Lung microvascular endothelial cell (primary cell): ENCODE results near the gene FLT1. TPM values are rescaled to one million over a fixed set of nuclear protein-coding genes. Genes with fewer than 3 reads are reported as not detected.

Experiments
- DNase-seq, 2 donors: peaks; one replicate each; pipeline versions ENCODE4 v3.0.0 to v3.0.0-alpha.2; 2010; ENCODE audit warnings: low read depth in 2 of 2
- total RNA-seq: library from RNA; depleted of rRNA; stranded (reverse); fragments of >200 nt; gene quantifications from 2 replicates; pipeline ENCODE4 v1.2.1, GENCODE V29; 2014

The FLT1 gene
- total RNA-seq, 1 donor from 2014 or later, result 3.4 TPM

DNA sequence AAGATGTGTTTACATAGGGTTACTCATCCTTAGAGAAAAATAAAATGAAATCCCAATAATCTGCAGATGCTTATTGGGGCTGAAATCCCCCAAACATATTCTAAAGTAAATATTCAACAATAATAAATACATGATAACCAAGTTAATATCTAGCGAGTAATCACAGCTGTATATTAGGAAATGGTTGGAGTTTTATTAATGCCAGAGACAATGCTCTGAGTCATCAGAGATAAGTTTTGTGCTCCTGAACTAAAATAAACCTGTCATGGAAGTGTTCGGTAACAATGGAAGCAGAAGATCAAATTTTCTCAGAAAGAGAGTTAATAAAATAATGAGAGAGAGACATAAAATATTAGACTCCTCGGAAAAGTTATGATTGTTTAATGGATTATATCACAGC is 31.4 kb downstream of the FLT1 start:
- DNase-seq, result peak; percentile 57 to 77

GRCh38 chr13:28459911-28460310 is 35.0 kb downstream of the FLT1 start:
- DNase-seq, result no peak

DNA sequence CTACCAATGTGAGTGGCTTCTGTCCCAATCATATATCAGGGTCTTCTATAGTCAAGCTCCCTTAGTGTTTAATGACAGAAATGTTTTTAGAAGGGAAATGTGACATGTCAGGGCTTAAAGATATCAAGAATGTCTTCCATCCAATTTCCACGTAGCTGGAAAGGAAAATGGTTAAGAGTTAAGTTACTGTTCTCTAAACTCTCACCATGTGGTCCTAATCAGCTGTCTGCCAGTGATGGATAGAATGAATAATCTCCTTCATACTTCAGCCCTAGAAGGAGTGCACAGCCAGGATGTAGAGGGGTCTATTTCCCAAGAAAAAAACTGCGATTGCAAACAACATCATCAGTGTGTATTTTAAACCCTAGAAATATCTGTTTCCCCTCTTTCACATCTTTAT is 36.3 kb downstream of the FLT1 start:
- no peak for DNase-seq

DNA sequence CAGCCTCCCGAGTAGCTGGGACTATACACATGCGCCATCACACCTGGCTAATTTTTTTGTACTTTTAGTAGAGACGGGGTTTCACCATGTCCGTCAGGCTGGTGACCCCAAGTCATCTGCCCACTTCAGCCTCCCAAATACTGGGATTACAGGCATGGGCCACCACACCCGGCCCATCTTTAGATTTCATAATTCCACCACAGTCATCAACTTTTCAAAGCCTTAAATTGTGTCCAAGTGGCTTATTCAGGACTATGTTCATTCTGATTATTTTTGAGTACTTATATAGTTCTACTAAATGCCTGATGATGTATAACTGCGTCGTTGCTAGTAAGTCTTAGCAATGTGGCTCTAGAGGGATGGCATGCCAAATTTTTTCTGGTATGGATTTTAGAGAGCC is 36.9 kb downstream of the FLT1 start:
- no peak for DNase-seq

GRCh38 chr13:28457521-28457920 is 37.4 kb downstream of the FLT1 start:
- DNase-seq, result no peak

- no peak for DNase-seq
Observed at GRCh38 chr13:28455580-28456194, 39.2 kb downstream of the FLT1 start.

GRCh38 chr13:28452755-28453154 is 42.2 kb downstream of the FLT1 start:
- no peak for DNase-seq

- peak; percentile 41 to 97 for DNase-seq
Observed at GRCh38 chr13:28451482-28452217, 43.3 kb downstream of the FLT1 start.

- peak; percentile 38 to 43 for DNase-seq
Observed at GRCh38 chr13:28449826-28450773, 44.8 kb downstream of the FLT1 start.

DNA sequence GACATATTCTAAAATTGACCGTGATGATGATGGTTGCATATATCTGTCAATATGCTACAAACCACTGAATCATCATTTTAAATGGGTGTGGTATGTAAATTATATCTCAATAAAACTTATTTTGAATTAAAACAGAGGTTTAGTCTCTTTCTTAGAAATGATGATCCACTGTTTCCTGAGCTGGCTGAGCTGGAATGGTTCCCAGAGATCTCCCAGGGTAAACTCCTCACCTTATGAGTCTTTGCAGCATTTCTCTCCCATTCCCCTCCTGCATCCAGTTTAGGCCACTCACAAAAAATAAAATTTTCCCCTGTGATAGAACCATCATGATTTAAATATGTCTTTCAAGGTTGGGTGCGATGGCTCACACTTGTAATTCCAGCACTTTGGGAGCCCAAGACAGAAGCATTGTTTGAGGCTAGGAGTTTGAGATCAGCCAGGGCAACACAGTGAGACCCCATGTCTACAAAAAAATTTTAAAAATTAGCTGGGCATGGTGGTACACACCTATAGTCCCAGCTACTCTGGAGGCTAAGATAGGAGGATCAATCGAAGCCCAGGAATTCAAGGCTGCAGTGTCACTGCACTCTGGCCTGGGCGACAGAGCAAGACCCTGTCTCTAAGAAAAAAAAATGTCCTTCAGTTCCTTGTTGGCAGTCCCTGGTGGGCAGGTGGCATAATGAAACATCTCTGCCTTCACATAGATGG is 46.1 kb downstream of the FLT1 start:
- DNase-seq, result no peak

DNA sequence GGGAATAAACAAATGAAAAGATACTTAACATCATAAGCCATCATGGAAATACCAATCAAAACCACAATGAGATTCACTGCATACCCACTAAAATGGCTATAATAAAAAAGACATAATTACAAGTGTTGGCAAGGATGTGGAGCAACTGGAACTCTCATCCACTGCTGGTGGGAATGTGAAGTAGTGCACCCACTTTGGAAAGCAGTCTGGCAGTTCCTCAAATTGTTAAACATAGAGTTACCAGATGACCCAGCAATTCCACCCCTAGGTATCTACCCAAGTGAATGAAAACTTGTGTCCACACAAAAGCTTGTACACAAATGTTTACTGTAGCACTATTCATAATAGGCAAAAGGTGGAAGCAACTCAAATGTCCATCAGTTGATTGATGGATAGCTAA is 46.9 kb downstream of the FLT1 start:
- DNase-seq, result no peak

DNA sequence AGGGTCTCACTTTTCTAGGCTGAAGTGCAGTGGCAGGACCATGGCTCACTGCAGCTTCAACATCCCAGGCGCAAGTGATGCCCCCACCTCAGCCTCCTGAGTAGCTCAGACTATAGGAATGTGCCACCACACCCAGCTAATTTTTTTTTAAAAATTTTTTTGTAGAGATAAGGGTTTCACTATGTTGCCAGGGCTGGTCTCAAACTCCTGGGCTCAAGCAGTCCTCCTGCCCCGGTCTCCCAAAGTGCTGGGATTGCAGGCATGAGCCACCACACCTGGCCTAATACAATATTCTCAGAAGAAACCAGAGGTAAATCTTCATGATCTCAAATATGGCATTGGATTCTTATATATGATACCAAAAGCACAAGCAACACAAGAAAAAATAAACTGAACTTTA is 47.7 kb downstream of the FLT1 start:
- DNase-seq, result no peak

DNA sequence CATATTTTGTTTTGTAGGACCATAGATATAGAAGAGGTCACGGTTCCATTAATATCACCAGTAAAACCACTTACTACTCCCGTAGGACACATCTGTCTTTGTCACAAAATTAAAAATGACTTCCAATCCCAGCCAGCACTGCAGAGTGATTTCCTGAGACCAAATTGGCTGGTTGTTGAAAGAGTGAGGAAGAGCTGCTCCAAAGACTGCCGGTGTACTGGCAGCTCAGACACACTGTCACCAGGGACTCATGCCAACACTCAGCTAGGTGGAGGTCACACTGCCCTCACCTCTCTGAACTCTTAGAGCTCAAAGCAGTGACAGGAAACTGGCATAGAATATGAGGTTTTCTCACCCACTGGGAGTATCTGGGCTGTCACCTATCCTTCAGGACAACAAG is 52.1 kb downstream of the FLT1 start:
- peak; percentile 20 to 39 for DNase-seq

- DNase-seq, result no peak
Observed at GRCh38 chr13:28441529-28441928, 53.4 kb downstream of the FLT1 start.

DNA sequence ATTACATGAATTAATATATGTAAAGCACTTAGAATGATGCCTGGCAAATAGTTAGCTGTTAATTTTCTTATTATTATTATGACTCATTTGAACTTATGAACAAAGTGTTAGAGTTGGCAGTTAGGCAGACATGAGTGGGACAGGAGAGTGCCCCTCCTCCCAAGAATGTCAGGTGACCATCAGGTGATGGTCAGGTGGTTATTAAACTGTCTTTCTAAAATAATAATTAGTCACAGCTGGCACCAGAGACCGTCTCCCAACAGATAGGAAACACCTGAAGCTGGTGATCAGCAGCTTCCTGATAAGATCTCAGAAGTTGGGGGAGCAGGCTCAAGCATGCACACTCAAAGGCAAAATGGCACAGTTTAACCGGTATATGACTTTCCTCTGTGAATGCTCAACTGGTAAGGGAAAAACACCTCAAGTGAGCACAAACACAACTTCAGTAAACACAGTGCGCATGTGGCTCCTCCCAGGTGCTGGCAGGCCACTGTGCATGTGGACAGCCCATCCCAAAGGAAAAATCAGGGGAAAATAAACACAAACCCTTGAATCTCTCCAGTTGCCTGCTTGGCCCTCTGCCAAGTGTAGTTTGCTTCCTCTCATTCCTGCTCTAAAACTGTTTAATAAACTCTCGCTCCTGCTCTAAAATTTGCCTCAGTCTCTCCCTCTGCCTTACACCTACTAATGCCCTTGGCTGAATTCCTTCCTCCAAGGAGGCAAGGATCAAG is 54.0 kb downstream of the FLT1 start:
- DNase-seq, result peak; percentile 24 to 52

- DNase-seq, result no peak
Observed at GRCh38 chr13:28438598-28439334, 56.2 kb downstream of the FLT1 start.

- DNase-seq, result no peak
Observed at GRCh38 chr13:28438067-28438466, 56.9 kb downstream of the FLT1 start.

- no peak for DNase-seq
Observed at GRCh38 chr13:28435917-28436316, 59.0 kb downstream of the FLT1 start.

GRCh38 chr13:28434926-28435325 is 60.0 kb downstream of the FLT1 start:
- no peak for DNase-seq
